ENCODE data around the gene GABRP.

DNA sequence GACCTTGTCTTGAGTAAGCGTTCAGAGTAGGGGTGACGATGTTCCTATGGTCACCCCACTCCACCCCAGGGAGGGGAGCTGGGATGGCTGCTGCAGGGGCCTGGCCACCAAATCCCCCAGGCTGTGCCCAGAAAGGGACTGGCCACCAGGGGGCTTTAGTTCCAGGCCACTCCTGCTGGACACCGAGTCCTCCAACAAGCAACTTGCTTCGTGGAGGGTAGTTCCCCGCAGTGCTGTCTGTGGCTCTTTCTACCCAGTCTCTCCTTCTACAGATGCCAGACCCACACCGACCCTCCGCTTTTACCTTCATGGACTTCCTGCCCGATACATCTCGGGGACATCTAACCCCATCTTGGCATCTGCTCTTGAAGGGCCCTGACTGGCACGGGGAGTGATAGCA, 35.7 kb upstream of the GABRP start:
- TF ChIP-seq POLR2AphosphoS5 (IDR thresholded peaks at IDR 0.05) (no peak), POLR2A (IDR thresholded peaks at IDR 0.05) (no peak), EP300 (IDR thresholded peaks at IDR 0.05) (no peak)
- TF ChIP-seq, protein P1, sequence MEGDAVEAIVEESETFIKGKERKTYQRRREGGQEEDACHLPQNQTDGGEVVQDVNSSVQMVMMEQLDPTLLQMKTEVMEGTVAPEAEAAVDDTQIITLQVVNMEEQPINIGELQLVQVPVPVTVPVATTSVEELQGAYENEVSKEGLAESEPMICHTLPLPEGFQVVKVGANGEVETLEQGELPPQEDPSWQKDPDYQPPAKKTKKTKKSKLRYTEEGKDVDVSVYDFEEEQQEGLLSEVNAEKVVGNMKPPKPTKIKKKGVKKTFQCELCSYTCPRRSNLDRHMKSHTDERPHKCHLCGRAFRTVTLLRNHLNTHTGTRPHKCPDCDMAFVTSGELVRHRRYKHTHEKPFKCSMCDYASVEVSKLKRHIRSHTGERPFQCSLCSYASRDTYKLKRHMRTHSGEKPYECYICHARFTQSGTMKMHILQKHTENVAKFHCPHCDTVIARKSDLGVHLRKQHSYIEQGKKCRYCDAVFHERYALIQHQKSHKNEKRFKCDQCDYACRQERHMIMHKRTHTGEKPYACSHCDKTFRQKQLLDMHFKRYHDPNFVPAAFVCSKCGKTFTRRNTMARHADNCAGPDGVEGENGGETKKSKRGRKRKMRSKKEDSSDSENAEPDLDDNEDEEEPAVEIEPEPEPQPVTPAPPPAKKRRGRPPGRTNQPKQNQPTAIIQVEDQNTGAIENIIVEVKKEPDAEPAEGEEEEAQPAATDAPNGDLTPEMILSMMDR (IDR thresholded peaks at IDR 0.05) = peak in 4 of 6 experiments; percentile 20 to 33 (median 26)
